Astrocyte of the spinal cord (primary cell): ENCODE measurements around the gene MYO16.
A peak's percentile ranks its signal among the peaks of the same experiment; 100 is the strongest.

Source experiments
- DNase-seq: peaks from one replicate; pipeline ENCODE4 v3.0.0; 2011; ENCODE audit warnings: low read depth, low spot score
- H3K4me3 ChIP-seq: 2 replicates; pipeline ENCODE4 v1.5.1; 2011; ENCODE audit warnings: low read depth, mild to moderate bottlenecking, low read length, moderate library complexity
- CTCF ChIP-seq: IDR thresholded peaks from 2 replicates; pipeline ENCODE4 v1.5.1; 2012; ENCODE audit warnings: low read depth, mild to moderate bottlenecking, low read length, inconsistent platforms
- in situ Hi-C: cut with HindIII; loops from 2 replicates; pipeline ENCODE4 v1.10.0; 2017; ENCODE audit warnings: low sequenced_read_pairs

Gene MYO16

GRCh38 chr13:108606424-108606823 lies 23.0 kb upstream of the MYO16 start:
- in situ Hi-C loops = no loop called here

GRCh38 chr13:108609353-108609752 lies 20.1 kb upstream of the MYO16 start:
- DNase-seq = peak; percentile 53
- in situ Hi-C loops = no loop called here
- peak; percentile 61 for TF ChIP-seq CTCF
- H3K4me3 ChIP-seq = no peak overlapping the region

More at GRCh38 chr13:108606424-108606823, 23.0 kb upstream of the MYO16 start:
- H3K4me3 ChIP-seq = no peak overlapping the region
- no peak for DNase-seq
- TF ChIP-seq CTCF = no peak

GRCh38 chr13:108610507-108610906 lies 18.9 kb upstream of the MYO16 start:
- TF ChIP-seq CTCF = no peak
- H3K4me3 ChIP-seq = no peak overlapping the region
- in situ Hi-C loops = no loop called here
- no peak for DNase-seq

GRCh38 chr13:108615241-108615640 lies 14.2 kb upstream of the MYO16 start:
- H3K4me3 ChIP-seq = no peak overlapping the region
- no peak for TF ChIP-seq CTCF
- in situ Hi-C loops = no loop called here
- DNase-seq = no peak

GRCh38 chr13:108618233-108618632 lies 11.2 kb upstream of the MYO16 start:
- no peak for TF ChIP-seq CTCF
- DNase-seq = no peak
- H3K4me3 ChIP-seq = no peak overlapping the region
- in situ Hi-C loops = no loop called here

GRCh38 chr13:108621462-108621861 lies 7.9 kb upstream of the MYO16 start:
- in situ Hi-C loops = no loop called here
- TF ChIP-seq CTCF = no peak
- DNase-seq = no peak
- no peak overlapping the region for H3K4me3 ChIP-seq

GRCh38 chr13:108624108-108624507 lies 5.3 kb upstream of the MYO16 start:
- DNase-seq = no peak
- in situ Hi-C loops = no loop called here
- no peak for TF ChIP-seq CTCF
- no peak overlapping the region for H3K4me3 ChIP-seq
